ENCODE measurements around the gene BNIP5. TPM values are rescaled to one million over a fixed set of nuclear protein-coding genes. Genes with fewer than 3 reads are reported as not detected.

BNIP5 gene
- total RNA-seq, 1 donor from 2014 or later, result not detected

DNA sequence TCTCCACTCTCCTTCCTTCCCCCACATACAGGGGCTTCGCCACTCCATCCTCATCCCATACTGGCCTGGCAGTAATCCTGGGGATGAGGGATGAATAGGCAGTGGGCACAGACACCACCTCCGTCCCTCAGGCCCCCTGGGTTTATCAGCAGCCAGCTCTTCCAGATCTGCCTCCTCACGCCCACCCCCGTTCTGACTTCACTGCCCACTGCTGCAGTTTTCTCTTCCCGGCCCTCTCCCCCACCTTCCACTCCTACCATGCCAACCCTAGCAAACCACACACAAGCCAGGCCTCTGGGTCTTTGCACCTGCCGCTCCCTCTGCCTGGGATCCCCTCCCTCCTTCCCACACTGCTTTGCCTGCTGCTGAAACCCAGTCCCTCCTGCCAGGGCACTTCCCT is 44.5 kb downstream of the BNIP5 start:
- TF ChIP-seq CTCF (IDR thresholded peaks at IDR 0.05) (no peak), EZH2 (IDR thresholded peaks at IDR 0.05) (no peak), EZH2phosphoT487 (IDR thresholded peaks at IDR 0.05) (no peak)
- H3K36me3 Mint-ChIP-seq, result no peaks in the 10 kb centered on the region
- peak overlapping the region; percentile 33 for H3K4me3 Mint-ChIP-seq
- H3K27ac ChIP-seq, result no peak overlapping the region
- H3K79me2 ChIP-seq (ENCODE audit: low read depth), result no peaks in the 10 kb centered on the region
- no peaks in the 10 kb centered on the region for H3K9me3 Mint-ChIP-seq
- H3K9me3 ChIP-seq (ENCODE audit: low read depth), result no peaks in the 10 kb centered on the region
- DNase-seq (ENCODE audit: low spot score), result no peak
- no peaks in the 10 kb centered on the region for H3K27me3 Mint-ChIP-seq (ENCODE audit: insufficient read depth, low read depth)
- peaks cover 2% of the 10 kb centered on the region for H3K27me3 ChIP-seq
- no peaks in the 10 kb centered on the region for H3F3A ChIP-seq (ENCODE audit: low read depth)
- no peaks in the 10 kb centered on the region for H3K36me3 ChIP-seq
- no peaks in the 10 kb centered on the region for H3K4me1 ChIP-seq
- H4K20me1 ChIP-seq (ENCODE audit: low read depth), result no peaks in the 10 kb centered on the region
- no peak overlapping the region for H3K4me2 ChIP-seq
- H3K27ac Mint-ChIP-seq, result peak overlapping the region; percentile 82
- no peak overlapping the region for H3K4me3 ChIP-seq
- H3K9ac ChIP-seq, result no peak overlapping the region
- no peaks in the 10 kb centered on the region for H3K4me1 Mint-ChIP-seq
- H2AFZ ChIP-seq (replicated peaks), result no peak overlapping the region

DNA sequence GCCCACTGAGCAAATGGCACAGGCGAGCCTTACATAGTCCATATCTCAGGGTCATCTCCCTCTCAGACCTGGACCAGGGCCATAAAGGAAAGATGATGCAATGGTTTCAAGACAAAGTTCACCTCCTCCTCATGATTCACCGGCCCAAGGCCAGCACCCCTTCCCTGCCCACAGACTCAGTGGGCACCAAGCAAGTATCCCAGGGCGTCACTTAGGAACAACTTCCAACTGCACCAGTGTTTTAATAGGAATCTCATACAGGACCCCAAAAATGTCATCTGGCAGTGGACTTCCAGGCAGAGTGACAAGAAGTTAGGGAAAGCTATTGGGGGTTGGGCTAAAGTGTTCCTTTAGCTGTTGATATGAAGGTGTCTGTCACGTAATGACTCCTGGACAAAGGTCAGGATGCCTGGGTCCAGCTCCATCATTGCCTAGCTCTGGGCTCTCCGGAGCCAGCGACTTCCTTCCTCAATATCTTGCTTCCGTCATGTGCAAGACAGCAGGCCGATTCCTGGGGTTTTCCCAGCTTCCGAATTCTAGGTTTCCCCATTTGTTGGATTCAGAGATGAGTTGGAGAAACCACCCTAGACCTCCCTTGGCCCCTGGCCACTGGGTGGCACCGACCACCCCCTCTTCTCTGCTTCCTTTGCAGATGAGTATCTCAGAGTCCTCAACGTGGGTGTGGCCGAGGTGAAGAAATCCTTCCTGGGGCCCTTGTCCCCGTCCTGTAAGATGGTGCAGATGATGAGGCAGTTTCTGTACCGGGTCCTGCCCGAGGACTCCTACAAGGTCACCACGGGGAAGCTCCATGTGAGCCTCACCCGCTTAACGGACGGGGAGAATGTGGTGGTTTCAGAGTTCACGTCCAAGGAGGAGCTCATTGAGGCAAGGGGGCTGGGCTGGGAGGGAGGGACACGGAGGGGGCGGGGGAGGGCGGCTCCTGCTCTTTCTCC is 45.7 kb downstream of the BNIP5 start:
- Histone ChIP-seq H3F3A (ENCODE audit: low read depth) (no peaks in the 10 kb centered on the region), H3K4me3 (no peak overlapping the region), H3K36me3 (no peaks in the 10 kb centered on the region), H3K9me3 (ENCODE audit: low read depth) (no peaks in the 10 kb centered on the region), H3K27ac (no peak overlapping the region), H3K9ac (no peak overlapping the region), H3K4me2 (no peak overlapping the region), H2AFZ (replicated peaks) (no peak overlapping the region), H3K79me2 (ENCODE audit: low read depth) (no peaks in the 10 kb centered on the region), H3K4me1 (no peaks in the 10 kb centered on the region), H3K27me3 (peaks cover 13% of the 10 kb centered on the region), H4K20me1 (ENCODE audit: low read depth) (no peaks in the 10 kb centered on the region)
- no peaks in the 10 kb centered on the region for H3K9me3 Mint-ChIP-seq
- H3K4me1 Mint-ChIP-seq, result peaks cover under 1% of the 10 kb centered on the region
- H3K27me3 Mint-ChIP-seq (ENCODE audit: insufficient read depth, low read depth), result no peaks in the 10 kb centered on the region
- no peaks in the 10 kb centered on the region for H3K36me3 Mint-ChIP-seq
- H3K4me3 Mint-ChIP-seq, result no peak overlapping the region
- TF ChIP-seq EZH2 (IDR thresholded peaks at IDR 0.05), result no peak
- TF ChIP-seq CTCF (IDR thresholded peaks at IDR 0.05), result no peak
- no peak for TF ChIP-seq EZH2phosphoT487 (IDR thresholded peaks at IDR 0.05)
- DNase-seq (ENCODE audit: low spot score), result no peak
- H3K27ac Mint-ChIP-seq, result no peak overlapping the region

DNA sequence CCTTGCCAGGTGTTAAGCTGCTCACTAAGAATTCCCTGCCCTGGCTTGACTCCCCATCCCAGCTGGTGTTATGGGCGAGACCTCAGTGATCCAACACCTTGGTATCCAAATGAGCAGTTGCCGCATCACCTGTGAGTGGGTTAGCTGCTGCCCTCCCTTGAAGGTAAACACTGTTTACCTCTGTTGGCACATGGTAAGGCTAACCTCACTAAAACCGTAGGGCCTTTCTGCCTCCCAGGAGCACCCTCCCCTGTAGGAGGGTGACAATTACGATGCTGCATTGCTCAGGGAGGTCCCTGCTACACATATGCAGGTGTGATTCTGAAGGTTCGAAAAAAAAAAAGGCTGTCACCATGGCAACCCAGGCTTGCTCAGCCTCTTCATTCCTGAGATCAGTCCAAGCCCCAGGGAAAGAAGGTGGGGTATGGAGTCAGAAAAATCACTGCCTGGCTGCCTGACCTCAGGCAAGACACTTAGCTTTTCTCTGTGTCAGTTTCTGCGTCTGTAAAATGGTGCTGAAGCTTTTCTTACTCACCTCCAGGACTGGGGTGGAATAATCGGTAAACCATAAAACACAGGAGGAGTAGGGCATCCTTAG is 47.3 kb downstream of the BNIP5 start:
- H3K9me3 ChIP-seq (ENCODE audit: low read depth), result no peaks in the 10 kb centered on the region
- H3K36me3 ChIP-seq, result no peaks in the 10 kb centered on the region
- no peak overlapping the region for H3K27ac ChIP-seq
- H4K20me1 ChIP-seq (ENCODE audit: low read depth), result no peaks in the 10 kb centered on the region
- H3K4me1 Mint-ChIP-seq, result peaks cover 12% of the 10 kb centered on the region
- peak; percentile 41 for DNase-seq (ENCODE audit: low spot score)
- TF ChIP-seq CTCF (IDR thresholded peaks at IDR 0.05) (no peak), EZH2phosphoT487 (IDR thresholded peaks at IDR 0.05) (no peak), EZH2 (IDR thresholded peaks at IDR 0.05) (no peak)
- H3K9me3 Mint-ChIP-seq, result no peaks in the 10 kb centered on the region
- no peaks in the 10 kb centered on the region for H3F3A ChIP-seq (ENCODE audit: low read depth)
- no peak overlapping the region for H3K9ac ChIP-seq
- H3K27me3 Mint-ChIP-seq (ENCODE audit: insufficient read depth, low read depth), result peaks cover 5% of the 10 kb centered on the region
- no peak overlapping the region for H3K4me3 Mint-ChIP-seq
- no peak overlapping the region for H3K4me2 ChIP-seq
- peaks cover 29% of the 10 kb centered on the region for H3K27me3 ChIP-seq
- H3K27ac Mint-ChIP-seq, result no peak overlapping the region
- H3K36me3 Mint-ChIP-seq, result no peaks in the 10 kb centered on the region
- H3K4me3 ChIP-seq, result no peak overlapping the region
- H3K4me1 ChIP-seq, result peaks cover 7% of the 10 kb centered on the region
- no peak overlapping the region for H2AFZ ChIP-seq (replicated peaks)
- no peaks in the 10 kb centered on the region for H3K79me2 ChIP-seq (ENCODE audit: low read depth)
